Endothelial cell of umbilical vein (primary cell): ENCODE results near the gene KLHL6. TPM values are rescaled to one million over a fixed set of nuclear protein-coding genes. Genes with fewer than 3 reads are reported as not detected.
"Not testable (repeated sequence)": the region's sequence is repeated elsewhere in the genome, so short reads cannot be mapped to it uniquely, and the experiment has no call there.

Source experiments
- BruUV-seq: library from RNA; stranded (reverse); fragments of 400-500 nt; replicated peaks from 2 replicates; lab custom pipeline; 2021; lab: Mats Ljungman, UMichigan
- CTCF ChIA-PET: fragments of 300-600, 350-600 bp; sonication (Branson Sonifier 250); formaldehyde crosslinking; loops from one replicate; lab custom pipeline; 2021; ENCODE audit warnings: antibody characterized with exemption, inconsistent platforms; lab: Charles Lee
- POLR2A ChIA-PET: fragments of 300-600, 350-600 bp; sonication (Branson Sonifier 250); formaldehyde crosslinking; loops from one replicate; lab custom pipeline; 2021; ENCODE audit warnings: antibody characterized with exemption, inconsistent platforms; lab: Charles Lee
- DNase-seq: peaks from one replicate; pipeline ENCODE4 v3.0.0-alpha.2; 2011; ENCODE audit warnings: low read depth, low spot score
- FAIRE-seq: peaks from 2 replicates; lab custom pipeline; 2011; peaks lifted over from hg19 to GRCh38; lab: Jason Lieb, UNC
- H2AFZ ChIP-seq: 2 replicates; pipeline ENCODE4 v1.6.0; 2012; ENCODE audit warnings: low read depth, low read length, control low read depth, inconsistent platforms
- H3K27ac ChIP-seq: 2 replicates; pipeline ENCODE4 v1.5.1; 2011; ENCODE audit warnings: low read depth, mild to moderate bottlenecking, control low read depth, low read length, moderate library complexity; ENCODE audit not compliant: insufficient read depth
- H3K27me3 ChIP-seq, 2 experiments: 2 replicates each; pipeline versions ENCODE4 v1.6.0 to v1.6.1; 2011; ENCODE audit warnings: low read length in 2 of 2, mixed read lengths in 1 of 2; ENCODE audit not compliant: control insufficient read depth in 2 of 2, insufficient read depth in 2 of 2
- H3K36me3 ChIP-seq, 2 experiments: 2 replicates in 1 of 2; 3 replicates in 1 of 2; pipeline ENCODE4 v1.5.1; 2011; ENCODE audit warnings: low read length in 2 of 2, mild to moderate bottlenecking in 1 of 2, moderate library complexity in 1 of 2; ENCODE audit not compliant: control insufficient read depth in 2 of 2, insufficient read depth in 2 of 2; ENCODE audit errors: extremely low read depth in 1 of 2
- H3K4me1 ChIP-seq: 3 replicates; pipeline ENCODE4 v1.5.1; 2011; ENCODE audit warnings: mild to moderate bottlenecking, low read length; ENCODE audit not compliant: control insufficient read depth, insufficient read depth; ENCODE audit errors: extremely low read depth
- H3K4me2 ChIP-seq: 2 replicates; pipeline ENCODE4 v1.6.1; 2011; ENCODE audit warnings: low read length, control low read depth, mixed read lengths; ENCODE audit not compliant: insufficient read depth
- H3K4me3 ChIP-seq, 3 experiments: fragments of 200-600 bp in 1 of 3; sonication (generic), shearing (Covaris generic) in 1 of 3; replicated peaks in 1 of 3; 2 replicates each; pipeline ENCODE4 v1.5.1; 2011 to 2016; ENCODE audit warnings: control low read depth in 3 of 3, low read length in 3 of 3, mild to moderate bottlenecking in 2 of 3, inconsistent platforms in 1 of 3, low read depth in 1 of 3, moderate library complexity in 1 of 3; ENCODE audit not compliant: insufficient read depth in 1 of 3
- H3K79me2 ChIP-seq: 2 replicates; pipeline ENCODE4 v1.6.0; 2012; ENCODE audit warnings: low read length, inconsistent platforms; ENCODE audit not compliant: control insufficient read depth, insufficient read depth
- H3K9ac ChIP-seq: replicated peaks from 2 replicates; pipeline ENCODE3; 2011; ENCODE audit warnings: low read length, control low read depth; ENCODE audit not compliant: insufficient read depth; ENCODE audit errors: extremely low read depth
- H3K9me1 ChIP-seq: replicated peaks from 3 replicates; pipeline ENCODE4 v1.6.0; 2011; ENCODE audit warnings: mild to moderate bottlenecking, low read length; ENCODE audit not compliant: control insufficient read depth, insufficient read depth; ENCODE audit errors: extremely low read depth
- H3K9me3 ChIP-seq: replicated peaks from 2 replicates; pipeline ENCODE4 v1.5.1; 2012; ENCODE audit warnings: low read length, inconsistent platforms; ENCODE audit not compliant: control insufficient read depth, insufficient read depth
- H4K20me1 ChIP-seq: replicated peaks from 2 replicates; pipeline ENCODE3; 2011; ENCODE audit warnings: mild to moderate bottlenecking, low read length; ENCODE audit not compliant: control insufficient read depth, insufficient read depth; ENCODE audit errors: extremely low read depth
- FOS ChIP-seq: IDR thresholded peaks from 2 replicates; pipeline ENCODE4 v1.6.1; 2011; ENCODE audit warnings: mild to moderate bottlenecking, low read length, moderate library complexity, borderline replicate concordance; ENCODE audit not compliant: insufficient read depth
- GATA2 ChIP-seq: IDR thresholded peaks from 2 replicates; pipeline ENCODE4 v1.7.0; 2011; ENCODE audit warnings: low read depth, mild to moderate bottlenecking, moderate library complexity, mixed read lengths, low read length; ENCODE audit not compliant: insufficient read length, insufficient read depth
- MAX ChIP-seq: IDR thresholded peaks from 2 replicates; pipeline ENCODE4 v1.6.1; 2011; ENCODE audit not compliant: insufficient read depth, insufficient read length
- POLR2AphosphoS5 ChIP-seq: IDR thresholded peaks from 2 replicates; pipeline ENCODE4 v1.6.1; 2012; ENCODE audit warnings: low read depth, mild to moderate bottlenecking, control low read depth, low read length, moderate library complexity; ENCODE audit not compliant: insufficient read depth
- dilution Hi-C: fragments of 300-500 bp; cut with MboI; formaldehyde crosslinking; loops from one replicate; pipeline ENCODE4 v1.15.0; 2019; ENCODE audit warnings: low sequenced_read_pairs; ENCODE audit not compliant: extremely low pct_ligation_motif_present
- intact Hi-C: fragments of 100-400 bp; cut with micrococcal nuclease; formaldehyde crosslinking; loops from one replicate; pipeline ENCODE4 v1.10.0; 2022
- polyA plus RNA-seq, 4 experiments: library from polyadenylated mRNA; depleted of rRNA in 3 of 4; stranded (reverse) in 3 of 4; unstranded in 1 of 4; fragments of >200 nt; gene quantifications; 2 replicates each; pipeline versions ENCODE4 v1.2.1 to v1.2.3, GENCODE V29; 2011 to 2012; ENCODE audit warnings: missing spikeins in 1 of 4
- total RNA-seq: library from RNA; stranded (reverse); gene quantifications from 2 replicates; pipeline ENCODE4 v1.2.3, GENCODE V29; 2021

KLHL6 gene
- total and polyA plus RNA-seq, 2 donors (not counting 3 experiments of a cell fraction or from before 2014, with no cell fraction given): 5.7 to 12.6 TPM

- dilution Hi-C loops: no loop called here
- Histone ChIP-seq H4K20me1 (no peaks in the 10 kb centered on the region), H3K4me1 (peaks cover 6% of the 10 kb centered on the region), H3K36me3 (no peaks in the 10 kb centered on the region), H3K27me3 (no peaks in the 10 kb centered on the region), H3K9me3 (no peaks in the 10 kb centered on the region), H2AFZ (no peak overlapping the region), H3K4me3 (no peak overlapping the region), H3K4me2 (no peak overlapping the region), H3K79me2 (no peaks in the 10 kb centered on the region), H3K27ac (no peak overlapping the region), H3K9ac (no peak overlapping the region), H3K9me1 (no peaks in the 10 kb centered on the region)
- TF ChIP-seq GATA2: no peak
- TF ChIP-seq FOS: no peak
- TF ChIP-seq MAX: no peak
- TF ChIP-seq POLR2AphosphoS5: no peak
- ChIA-PET CTCF (interaction anchor here (1.4 kb wide), 1 partner anchor 301 kb away, joined by 5 read pairs; no protein-coding TSS in a partner anchor), POLR2A (no interaction called here)
- intact Hi-C loops: no loop called here
- FAIRE-seq: no peak
- DNase-seq: no peak
- BruUV-seq: no TSS peak
Observed at GRCh38 chr3:183466575-183466974, 88.9 kb downstream of the KLHL6 start.

- FAIRE-seq, H3K27ac ChIP-seq, H4K20me1 ChIP-seq, POLR2A ChIA-PET, H3K9me1 ChIP-seq, H3K9me3 ChIP-seq, H3K4me2 ChIP-seq, H3K27me3 ChIP-seq, intact Hi-C loops, H2AFZ ChIP-seq, DNase-seq, BruUV-seq, H3K36me3 ChIP-seq, H3K79me2 ChIP-seq, H3K4me3 ChIP-seq, H3K9ac ChIP-seq, H3K4me1 ChIP-seq, dilution Hi-C loops: not testable (repeated sequence)
- CTCF ChIA-PET: interaction anchor here (2.0 kb wide), 1 partner anchor 14 kb away, joined by 6 read pairs; no protein-coding TSS in a partner anchor
Observed at GRCh38 chr3:183465710-183466109, 89.8 kb downstream of the KLHL6 start.
